Panc1 (cell line): ENCODE data around the gene PARP12. TPM values are rescaled to one million over a fixed set of nuclear protein-coding genes. Genes with fewer than 3 reads are reported as not detected.

ENCODE experiments used
- ATAC-seq: fragments of 200-7000 bp; cut with Tn5 transposase; 2 replicates; pipeline ENCODE4 v1.9.1; 2020; ENCODE audit warnings: mild to moderate bottlenecking, moderate library complexity
- BruUV-seq: library from RNA; stranded (reverse); fragments of 400-500 nt; replicated peaks from 2 replicates; lab custom pipeline; 2021; lab: Mats Ljungman, UMichigan
- CTCF ChIA-PET: fragments of 300-600 bp; sonication (Branson Sonifier 250); formaldehyde crosslinking; loops from one replicate; lab custom pipeline; 2022; ENCODE audit warnings: antibody characterized with exemption; lab: Charles Lee
- POLR2A ChIA-PET: fragments of 300-600 bp; sonication (Branson Sonifier 250); formaldehyde crosslinking; loops from one replicate; lab custom pipeline; 2022; ENCODE audit warnings: antibody characterized with exemption; lab: Charles Lee
- DNase-seq: peaks from one replicate; pipeline ENCODE4 v3.0.0-alpha.2; 2010; ENCODE audit warnings: low read depth, low spot score
- H3K27ac ChIP-seq: 2 replicates; pipeline ENCODE4 v1.5.1; 2011; ENCODE audit warnings: mild to moderate bottlenecking, low read length, inconsistent platforms
- H3K27me3 ChIP-seq: fragments of 200-500 bp; sonication (Bioruptor generic); 2 replicates; pipeline ENCODE4 v1.6.0; 2014; ENCODE audit warnings: low read length, inconsistent platforms; ENCODE audit not compliant: control insufficient read depth, insufficient read depth
- H3K36me3 ChIP-seq: fragments of 200-500 bp; sonication (Bioruptor generic); 2 replicates; pipeline ENCODE4 v1.5.1; 2014; ENCODE audit warnings: inconsistent platforms, mild to moderate bottlenecking, low read length, moderate library complexity; ENCODE audit not compliant: control insufficient read depth, insufficient read depth
- H3K4me1 ChIP-seq: 2 replicates; pipeline ENCODE4 v1.5.1; 2011; ENCODE audit warnings: inconsistent platforms, mild to moderate bottlenecking, low read length, moderate library complexity; ENCODE audit not compliant: control insufficient read depth, insufficient read depth
- H3K4me3 ChIP-seq, 2 experiments: 2 replicates each; pipeline ENCODE4 v1.5.1; 2011 to 2012; ENCODE audit warnings: low read depth in 2 of 2, low read length in 2 of 2, mild to moderate bottlenecking in 2 of 2, inconsistent platforms in 1 of 2, moderate library complexity in 1 of 2
- H3K9me3 ChIP-seq: fragments of 200-500 bp; sonication (Bioruptor generic); 2 replicates; pipeline ENCODE4 v1.5.1; 2014; ENCODE audit warnings: low read depth, mild to moderate bottlenecking, inconsistent platforms, low read length, moderate library complexity; ENCODE audit not compliant: control insufficient read depth, insufficient read depth
- CTCF ChIP-seq: fragments of 450-650 bp; IDR thresholded peaks from 2 replicates; pipeline ENCODE4 v1.5.1; 2017; ENCODE audit warnings: mild to moderate bottlenecking
- POLR2AphosphoS5 ChIP-seq: IDR thresholded peaks from 2 replicates; pipeline ENCODE4 v1.6.1; 2012; ENCODE audit warnings: mild to moderate bottlenecking, low read depth, low read length, moderate library complexity
- REST ChIP-seq, 2 experiments: IDR thresholded peaks; 2 replicates each; pipeline ENCODE4 v1.6.1; 2011 to 2012; ENCODE audit warnings: low read depth in 2 of 2, control low read depth in 1 of 2, low read length in 1 of 2, mild to moderate bottlenecking in 1 of 2, moderate library complexity in 1 of 2; ENCODE audit not compliant: insufficient read depth in 1 of 2
- SIN3A ChIP-seq: IDR thresholded peaks from 2 replicates; pipeline ENCODE4 v1.6.1; 2012; ENCODE audit warnings: low read depth, mild to moderate bottlenecking, low read length, moderate library complexity, borderline replicate concordance; ENCODE audit not compliant: insufficient read depth
- TCF7L2 ChIP-seq: IDR thresholded peaks from 2 replicates; pipeline ENCODE4 v1.6.1; 2011; ENCODE audit warnings: mild to moderate bottlenecking, low read depth, low read length, inconsistent platforms
- in situ Hi-C: cut with HindIII; loops from 2 replicates; pipeline ENCODE4 v1.10.0; 2016; ENCODE audit warnings: low sequenced_read_pairs, low pct_unique_long_range_greater_than_20kb
- intact Hi-C: fragments of 100-400 bp; cut with micrococcal nuclease; formaldehyde crosslinking; loops from one replicate; pipeline ENCODE4 v1.10.0; 2022; ENCODE audit not compliant: unreplicated experiment
- total RNA-seq: library from RNA; stranded (reverse); gene quantifications from one replicate; pipeline ENCODE4 v1.2.1, GENCODE V29; 2021; ENCODE audit not compliant: unreplicated experiment

PARP12 gene
- total RNA-seq, 1 experiment from 2014 or later = 31.7 TPM

- H3K4me3 ChIP-seq = no peak overlapping the region
- no peaks in the 10 kb centered on the region for H3K36me3 ChIP-seq
- no peaks in the 10 kb centered on the region for H3K4me1 ChIP-seq
- intact Hi-C loops (no loop called here), in situ Hi-C loops (no loop called here)
- H3K9me3 ChIP-seq = no peaks in the 10 kb centered on the region
- DNase-seq (no peak), ATAC-seq (no peak)
- TF ChIP-seq TCF7L2 (no peak), POLR2AphosphoS5 (no peak)
- no TSS peak for BruUV-seq
- no peak overlapping the region for H3K27ac ChIP-seq
- 0 out of 2 replicates have a peak, but pooled peaks cover 5% of the 10 kb centered on the region for H3K27me3 ChIP-seq
- CTCF ChIA-PET = no interaction called here
- POLR2A ChIA-PET = no interaction called here
These were observed 47.2 kb downstream of the PARP12 start for GRCh38 chr7:140015471-140015970.

GRCh38 chr7:140014123-140014522, 48.6 kb downstream of the PARP12 start:
- no peak overlapping the region for H3K27ac ChIP-seq
- no peak overlapping the region for H3K4me3 ChIP-seq
- ATAC-seq = no peak
- ChIA-PET POLR2A (no interaction called here), CTCF (no interaction called here)
- no TSS peak for BruUV-seq
- H3K27me3 ChIP-seq = 0 out of 2 replicates have a peak, but pooled peaks cover 5% of the 10 kb centered on the region
- no peaks in the 10 kb centered on the region for H3K36me3 ChIP-seq
- in situ Hi-C loops (no loop called here), intact Hi-C loops (no loop called here)
- no peaks in the 10 kb centered on the region for H3K4me1 ChIP-seq
- no peaks in the 10 kb centered on the region for H3K9me3 ChIP-seq
- no peak for TF ChIP-seq TCF7L2
- no peak for TF ChIP-seq CTCF
- no peak for TF ChIP-seq REST (IDR thresholded peaks at IDR 0.05; ENCODE audit: insufficient read depth in 1 of 2, low read depth in 2 of 2, low read length in 1 of 2)
- TF ChIP-seq SIN3A = no peak
- no peak for TF ChIP-seq POLR2AphosphoS5
- no peak for DNase-seq

- TF ChIP-seq CTCF (no peak), TCF7L2 (no peak), POLR2AphosphoS5 (no peak), REST (IDR thresholded peaks at IDR 0.05; ENCODE audit: insufficient read depth in 1 of 2, low read depth in 2 of 2, low read length in 1 of 2) (no peak), SIN3A (no peak)
- no peak for DNase-seq
- intact Hi-C loops = no loop called here
- no peak for ATAC-seq
- POLR2A ChIA-PET = no interaction called here
- BruUV-seq = no TSS peak
- no peak overlapping the region for H3K4me3 ChIP-seq
- no peaks in the 10 kb centered on the region for H3K9me3 ChIP-seq
- H3K27me3 ChIP-seq = 0 out of 2 replicates have a peak, but pooled peaks cover 5% of the 10 kb centered on the region
- H3K36me3 ChIP-seq = no peaks in the 10 kb centered on the region
- in situ Hi-C loops = no loop called here
- H3K27ac ChIP-seq = no peak overlapping the region
- CTCF ChIA-PET = interaction anchor here (0.8 kb wide), 1 partner anchor 239 kb away, joined by 5 read pairs; no protein-coding TSS in a partner anchor
- no peaks in the 10 kb centered on the region for H3K4me1 ChIP-seq
These were observed 49.1 kb downstream of the PARP12 start for GRCh38 chr7:140013676-140014075.
